DOHH2 (cell line): ENCODE measurements around the gene MEN1.

Experiments
- H3F3A ChIP-seq: fragments of 200-600 bp; sonication (generic), shearing (Covaris generic); 2 replicates; pipeline ENCODE4 v1.6.0; 2016; ENCODE audit warnings: antibody characterized with exemption, mild to moderate bottlenecking; ENCODE audit not compliant: control insufficient read depth, insufficient read depth
- H3K27ac ChIP-seq: fragments of 200-600 bp; sonication (generic); 2 replicates; pipeline ENCODE4 v1.5.1; 2014; ENCODE audit warnings: low read depth, mild to moderate bottlenecking, low read length, moderate library complexity
- H3K27me3 ChIP-seq: fragments of 200-600 bp; sonication (generic); 2 replicates; pipeline ENCODE4 v1.6.1; 2014; ENCODE audit warnings: mild to moderate bottlenecking, low read length, mixed read lengths; ENCODE audit not compliant: control insufficient read depth
- H3K36me3 ChIP-seq: fragments of 200-600 bp; sonication (generic); 2 replicates; pipeline ENCODE4 v1.6.1; 2014; ENCODE audit warnings: mild to moderate bottlenecking, low read length, moderate library complexity, mixed read lengths; ENCODE audit not compliant: control insufficient read depth
- H3K4me1 ChIP-seq: fragments of 200-600 bp; sonication (generic); 2 replicates; pipeline ENCODE4 v1.6.1; 2014; ENCODE audit warnings: mild to moderate bottlenecking, low read length, mixed read lengths; ENCODE audit not compliant: control insufficient read depth
- H3K4me2 ChIP-seq: fragments of 200-600 bp; sonication (generic); 2 replicates; pipeline ENCODE4 v1.6.0; 2014; ENCODE audit warnings: mild to moderate bottlenecking, low read length, moderate library complexity
- H3K4me3 ChIP-seq: fragments of 200-600 bp; sonication (generic); 2 replicates; pipeline ENCODE4 v1.5.1; 2014; ENCODE audit warnings: mild to moderate bottlenecking, low read length, mixed read lengths
- H3K79me2 ChIP-seq: fragments of 200-600 bp; sonication (generic); 2 replicates; pipeline ENCODE4 v1.6.1; 2014; ENCODE audit warnings: mild to moderate bottlenecking, low read length, mixed read lengths; ENCODE audit not compliant: control insufficient read depth
- H3K9me2 ChIP-seq: fragments of 200-600 bp; sonication (generic); replicated peaks from 2 replicates; pipeline ENCODE4 v1.6.1; 2014; ENCODE audit warnings: mild to moderate bottlenecking, low read length, mixed read lengths; ENCODE audit not compliant: control insufficient read depth
- H3K9me3 ChIP-seq: fragments of 200-600 bp; sonication (generic); 2 replicates; pipeline ENCODE4 v1.6.1; 2014; ENCODE audit warnings: antibody characterized with exemption, low read length, mixed read lengths; ENCODE audit not compliant: control insufficient read depth, insufficient read depth
- H4K20me1 ChIP-seq: fragments of 200-600 bp; sonication (generic); 2 replicates; pipeline ENCODE4 v1.6.0; 2014; ENCODE audit warnings: low read depth, mild to moderate bottlenecking, antibody characterized with exemption, low read length, moderate library complexity; ENCODE audit not compliant: control insufficient read depth, insufficient read depth
- EZH2phosphoT487 ChIP-seq: fragments of 200-600 bp; sonication (generic); IDR thresholded peaks from 2 replicates; pipeline ENCODE4 v1.6.1; 2017; ENCODE audit warnings: borderline replicate concordance, mild to moderate bottlenecking, antibody characterized with exemption, low read length, moderate library complexity, mixed read lengths
- TF ChIP-seq, protein P1 (sequence below): fragments of 200-600 bp; sonication (generic); IDR thresholded peaks from one replicate; pipeline ENCODE4 v1.5.1; 2014; ENCODE audit warnings: antibody characterized with exemption, mild to moderate bottlenecking, low read depth, low read length; ENCODE audit not compliant: poor library complexity, severe bottlenecking

MEN1 gene

DNA sequence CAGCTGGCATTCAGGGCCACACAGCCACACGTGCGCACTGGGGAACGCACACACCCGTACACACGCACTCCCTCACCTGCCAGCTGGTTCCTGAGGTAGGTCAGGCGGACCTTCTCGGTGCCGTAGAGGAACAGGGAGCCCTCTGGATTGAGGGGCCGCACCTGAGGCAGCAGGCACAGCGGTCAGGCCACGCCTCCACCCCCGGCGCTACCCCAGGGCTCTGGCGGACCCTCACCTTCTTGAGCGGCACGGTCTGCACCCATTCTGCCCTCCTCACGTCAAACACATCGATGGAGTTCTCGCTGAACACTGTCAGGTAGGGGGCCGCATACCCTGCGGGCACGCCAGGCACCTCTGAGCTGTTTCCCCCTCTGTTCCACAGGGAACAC is 17.1 kb upstream of the MEN1 start:
- TF ChIP-seq, protein P1, sequence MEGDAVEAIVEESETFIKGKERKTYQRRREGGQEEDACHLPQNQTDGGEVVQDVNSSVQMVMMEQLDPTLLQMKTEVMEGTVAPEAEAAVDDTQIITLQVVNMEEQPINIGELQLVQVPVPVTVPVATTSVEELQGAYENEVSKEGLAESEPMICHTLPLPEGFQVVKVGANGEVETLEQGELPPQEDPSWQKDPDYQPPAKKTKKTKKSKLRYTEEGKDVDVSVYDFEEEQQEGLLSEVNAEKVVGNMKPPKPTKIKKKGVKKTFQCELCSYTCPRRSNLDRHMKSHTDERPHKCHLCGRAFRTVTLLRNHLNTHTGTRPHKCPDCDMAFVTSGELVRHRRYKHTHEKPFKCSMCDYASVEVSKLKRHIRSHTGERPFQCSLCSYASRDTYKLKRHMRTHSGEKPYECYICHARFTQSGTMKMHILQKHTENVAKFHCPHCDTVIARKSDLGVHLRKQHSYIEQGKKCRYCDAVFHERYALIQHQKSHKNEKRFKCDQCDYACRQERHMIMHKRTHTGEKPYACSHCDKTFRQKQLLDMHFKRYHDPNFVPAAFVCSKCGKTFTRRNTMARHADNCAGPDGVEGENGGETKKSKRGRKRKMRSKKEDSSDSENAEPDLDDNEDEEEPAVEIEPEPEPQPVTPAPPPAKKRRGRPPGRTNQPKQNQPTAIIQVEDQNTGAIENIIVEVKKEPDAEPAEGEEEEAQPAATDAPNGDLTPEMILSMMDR: no peak
- no peak for TF ChIP-seq EZH2phosphoT487
- H3K4me3 ChIP-seq: no peak overlapping the region

DNA sequence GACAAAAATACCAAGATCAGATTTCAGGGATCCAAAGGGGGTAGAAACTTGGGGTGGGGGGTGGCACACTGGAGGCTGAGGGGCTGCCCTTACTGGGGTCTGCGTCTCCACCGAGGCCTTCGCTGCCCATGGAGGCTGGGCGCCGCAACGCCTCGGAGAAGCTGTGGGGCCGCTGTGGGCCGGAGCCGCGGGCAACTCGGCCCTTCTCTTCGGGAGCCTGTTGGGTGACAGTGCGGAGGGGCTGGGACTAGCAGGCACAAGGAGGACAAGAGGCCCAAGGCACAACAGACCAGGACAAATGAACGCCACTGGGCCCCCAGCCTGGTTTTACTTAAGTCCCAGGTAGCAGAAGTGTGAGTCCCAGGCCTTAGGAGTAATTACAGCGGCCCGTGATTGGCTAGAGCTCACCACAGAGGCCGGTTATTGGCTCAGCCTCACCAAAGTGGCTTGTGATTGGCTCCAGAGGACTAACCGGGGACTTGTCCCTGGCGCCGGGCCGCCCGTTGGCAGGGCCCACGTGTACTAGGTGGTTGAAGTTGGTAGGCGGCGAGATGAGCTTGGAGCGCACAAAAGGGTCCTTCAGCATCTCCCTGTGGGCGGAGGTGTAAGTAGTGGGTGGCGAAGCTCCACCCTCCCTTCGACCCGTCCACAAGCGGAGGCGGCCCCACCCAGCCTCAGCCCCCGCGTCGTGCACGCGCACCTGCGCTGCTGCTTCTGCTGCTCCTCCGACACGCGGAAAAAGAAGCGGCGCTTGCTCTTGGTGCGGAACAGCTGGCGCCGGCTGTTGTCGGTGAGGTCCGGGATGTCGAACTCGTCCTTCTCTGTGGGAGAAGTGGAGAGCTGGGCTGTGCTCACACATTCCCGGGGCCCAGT is 16.5 kb upstream of the MEN1 start:
- Histone ChIP-seq H3K27ac (no peak overlapping the region), H3K79me2 (no peaks in the 10 kb centered on the region), H3K4me2 (no peak overlapping the region), H3K4me1 (peaks cover 10% of the 10 kb centered on the region), H3K9me3 (no peaks in the 10 kb centered on the region), H3K36me3 (no peaks in the 10 kb centered on the region), H3K9me2 (no peaks in the 10 kb centered on the region), H3K4me3 (no peak overlapping the region), H4K20me1 (no peaks in the 10 kb centered on the region), H3F3A (no peaks in the 10 kb centered on the region), H3K27me3 (no peaks in the 10 kb centered on the region)
- TF ChIP-seq, protein P1: no peak

More for the DNA sequence above, 17.1 kb upstream of the MEN1 start:
- peaks cover 10% of the 10 kb centered on the region for H3K4me1 ChIP-seq
- no peaks in the 10 kb centered on the region for H3F3A ChIP-seq
- H3K4me2 ChIP-seq: no peak overlapping the region
- no peak overlapping the region for H3K27ac ChIP-seq
- H3K27me3 ChIP-seq: no peaks in the 10 kb centered on the region
- H3K9me2 ChIP-seq: no peaks in the 10 kb centered on the region
- no peaks in the 10 kb centered on the region for H3K9me3 ChIP-seq
- no peaks in the 10 kb centered on the region for H3K79me2 ChIP-seq
- no peaks in the 10 kb centered on the region for H3K36me3 ChIP-seq
- no peaks in the 10 kb centered on the region for H4K20me1 ChIP-seq

DNA sequence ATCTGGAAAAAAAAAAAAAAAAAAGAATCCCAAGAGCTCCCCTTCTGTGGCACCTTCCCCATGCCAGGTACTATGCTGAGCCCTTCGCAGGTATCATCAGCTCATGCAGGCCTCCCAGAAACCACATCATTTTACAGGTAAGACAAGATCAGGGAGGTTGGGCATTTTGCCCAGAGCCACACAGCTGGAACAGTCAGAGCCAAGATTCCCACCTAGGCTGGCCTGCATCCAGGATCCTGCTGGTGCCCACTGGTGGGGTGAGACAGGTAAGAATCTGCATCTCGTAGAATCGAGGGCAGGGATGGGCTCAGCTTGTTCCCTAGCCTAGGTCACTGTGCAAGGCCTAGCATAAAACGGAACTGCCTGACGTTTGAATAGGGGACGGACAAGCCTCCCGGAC is 15.7 kb upstream of the MEN1 start:
- Histone ChIP-seq H3K27ac (no peak overlapping the region), H3K9me2 (no peaks in the 10 kb centered on the region), H3K36me3 (no peaks in the 10 kb centered on the region), H3K9me3 (no peaks in the 10 kb centered on the region), H4K20me1 (no peaks in the 10 kb centered on the region), H3F3A (no peaks in the 10 kb centered on the region), H3K27me3 (no peaks in the 10 kb centered on the region), H3K4me1 (peaks cover 10% of the 10 kb centered on the region), H3K4me3 (no peak overlapping the region), H3K79me2 (no peaks in the 10 kb centered on the region), H3K4me2 (no peak overlapping the region)
- TF ChIP-seq, protein P1: no peak
- TF ChIP-seq EZH2phosphoT487: no peak
